ENCODE measurements around the gene FBXW7.

Gene FBXW7

GRCh38 chr4:152281822-152282221, 254.1 kb downstream of the FBXW7 start:
- no peak overlapping the region for H3K4me3 ChIP-seq (ENCODE audit: low read length)
- TF ChIP-seq CTCF (conservative IDR thresholded peaks at IDR 0.05; ENCODE audit: low read length), result no peak
- no peak for DNase-seq (ENCODE audit: low read depth)

- TF ChIP-seq CTCF (conservative IDR thresholded peaks at IDR 0.05; ENCODE audit: low read length), result no peak
- no peak for DNase-seq (ENCODE audit: low read depth)
- no peak overlapping the region for H3K4me3 ChIP-seq (ENCODE audit: low read length)
Observed at GRCh38 chr4:152281211-152281610, 254.7 kb downstream of the FBXW7 start.

GRCh38 chr4:152279234-152279566, 256.7 kb downstream of the FBXW7 start:
- no peak overlapping the region for H3K4me3 ChIP-seq (ENCODE audit: low read length)
- no peak for TF ChIP-seq CTCF (conservative IDR thresholded peaks at IDR 0.05; ENCODE audit: low read length)
- no peak for DNase-seq (ENCODE audit: low read depth)

GRCh38 chr4:152278505-152279233, 257.2 kb downstream of the FBXW7 start:
- no peak for TF ChIP-seq CTCF (conservative IDR thresholded peaks at IDR 0.05; ENCODE audit: low read length)
- DNase-seq (ENCODE audit: low read depth), result no peak

GRCh38 chr4:152278172-152278504, 257.8 kb downstream of the FBXW7 start:
- H3K4me3 ChIP-seq (ENCODE audit: low read length), result no peak overlapping the region
- no peak for TF ChIP-seq CTCF (conservative IDR thresholded peaks at IDR 0.05; ENCODE audit: low read length)
- DNase-seq (ENCODE audit: low read depth), result no peak

More at GRCh38 chr4:152278505-152279233, 257.2 kb downstream of the FBXW7 start:
- H3K4me3 ChIP-seq (ENCODE audit: low read length), result no peak overlapping the region

- DNase-seq (ENCODE audit: low read depth), result no peak
- TF ChIP-seq CTCF (conservative IDR thresholded peaks at IDR 0.05; ENCODE audit: low read length), result no peak
Observed at GRCh38 chr4:152277333-152277732, 258.6 kb downstream of the FBXW7 start.

GRCh38 chr4:152273343-152273742, 262.5 kb downstream of the FBXW7 start:
- no peak for DNase-seq (ENCODE audit: low read depth)
- TF ChIP-seq CTCF (conservative IDR thresholded peaks at IDR 0.05; ENCODE audit: low read length), result no peak
- no peak overlapping the region for H3K4me3 ChIP-seq (ENCODE audit: low read length)

More at GRCh38 chr4:152277333-152277732, 258.6 kb downstream of the FBXW7 start:
- no peak overlapping the region for H3K4me3 ChIP-seq (ENCODE audit: low read length)
